ENCODE results near the gene ATE1. TPM values are rescaled to one million over a fixed set of nuclear protein-coding genes. Genes with fewer than 3 reads are reported as not detected.
A peak's percentile ranks its signal among the peaks of the same experiment; 100 is the strongest.
"Not testable (repeated sequence)": the region's sequence is repeated elsewhere in the genome, so short reads cannot be mapped to it uniquely, and the experiment has no call there.

ATE1 gene
- total RNA-seq, 1 experiment from 2014 or later: 21.1 TPM

DNA sequence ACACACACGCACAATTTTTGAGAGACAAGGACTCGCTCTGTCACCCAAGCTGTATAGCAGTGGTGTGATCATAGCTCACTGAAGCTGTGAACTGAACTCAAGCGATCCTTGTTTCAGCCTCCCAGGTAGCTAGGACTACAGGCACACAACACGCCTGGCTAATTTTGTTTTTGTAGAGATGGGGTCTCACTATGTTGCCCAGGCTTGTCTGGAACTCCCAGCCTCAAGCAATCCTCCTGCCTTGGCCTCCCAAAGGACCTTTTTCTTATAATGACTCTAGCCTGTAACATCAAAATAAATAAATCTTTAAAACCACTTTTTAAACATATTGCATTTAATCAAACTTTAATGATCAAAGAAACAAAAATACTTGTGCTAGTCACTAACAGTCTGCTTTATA, 188.7 kb downstream of the ATE1 start:
- no peak for DNase-seq (ENCODE audit: low read depth)

DNA sequence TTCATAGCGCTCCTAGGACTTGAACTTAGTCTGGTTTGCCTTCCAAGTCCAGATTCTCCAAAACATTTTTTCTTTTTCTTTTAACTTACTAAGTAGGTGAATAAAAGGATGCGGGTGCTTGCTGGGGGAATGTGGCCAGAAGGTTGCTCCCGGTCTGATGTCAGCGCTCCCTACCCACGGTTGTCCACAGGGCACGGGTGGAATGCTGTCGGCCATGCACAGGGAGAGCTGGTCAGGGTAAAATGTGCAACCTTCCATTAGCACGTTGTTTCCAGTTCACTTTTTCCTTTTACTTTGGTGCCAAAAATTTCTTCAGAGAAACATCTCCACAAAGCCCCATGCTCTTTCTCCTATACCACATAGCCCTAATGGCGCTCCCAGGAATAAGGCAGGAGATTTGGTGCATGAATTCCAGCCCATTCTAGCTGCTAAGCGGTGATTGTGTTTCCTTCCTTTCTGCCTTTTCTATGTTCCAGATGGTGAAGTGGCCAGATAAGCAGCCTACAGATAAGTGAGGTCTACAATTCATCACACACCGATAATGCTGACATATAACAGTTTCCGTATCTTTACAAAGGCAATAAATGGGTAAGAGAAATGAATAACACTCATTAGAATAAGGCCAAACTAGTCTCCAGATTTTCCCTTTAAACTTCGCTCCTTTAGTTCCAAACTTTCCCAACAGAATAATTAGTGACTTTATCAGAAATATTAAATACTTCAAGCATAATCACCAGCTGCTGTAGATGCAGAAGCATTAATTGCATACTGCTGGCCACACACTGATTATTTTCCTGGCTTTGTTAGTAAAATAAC, 191.3 kb downstream of the ATE1 start:
- DNase-seq (ENCODE audit: low read depth): no peak

DNA sequence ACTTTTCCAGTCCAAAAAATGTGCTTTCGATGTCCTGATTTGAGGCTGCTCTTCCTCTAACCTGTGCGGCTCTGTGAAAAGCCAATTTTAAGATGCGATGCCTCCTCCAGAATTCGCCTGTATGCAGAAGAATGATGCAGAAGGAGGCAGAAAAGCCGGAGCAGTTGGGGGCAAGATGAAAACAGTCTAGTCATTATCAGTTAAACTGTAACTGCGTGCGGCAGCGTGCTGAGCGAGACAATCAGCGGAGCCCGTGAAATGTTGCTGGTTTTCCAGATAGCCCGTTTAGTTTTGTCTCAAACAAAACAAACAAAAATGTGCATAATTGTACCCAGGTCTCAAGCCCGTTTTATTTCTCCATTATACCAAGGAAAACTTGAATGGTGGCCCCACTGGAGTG, 192.6 kb downstream of the ATE1 start:
- no peak for DNase-seq (ENCODE audit: low read depth)

DNA sequence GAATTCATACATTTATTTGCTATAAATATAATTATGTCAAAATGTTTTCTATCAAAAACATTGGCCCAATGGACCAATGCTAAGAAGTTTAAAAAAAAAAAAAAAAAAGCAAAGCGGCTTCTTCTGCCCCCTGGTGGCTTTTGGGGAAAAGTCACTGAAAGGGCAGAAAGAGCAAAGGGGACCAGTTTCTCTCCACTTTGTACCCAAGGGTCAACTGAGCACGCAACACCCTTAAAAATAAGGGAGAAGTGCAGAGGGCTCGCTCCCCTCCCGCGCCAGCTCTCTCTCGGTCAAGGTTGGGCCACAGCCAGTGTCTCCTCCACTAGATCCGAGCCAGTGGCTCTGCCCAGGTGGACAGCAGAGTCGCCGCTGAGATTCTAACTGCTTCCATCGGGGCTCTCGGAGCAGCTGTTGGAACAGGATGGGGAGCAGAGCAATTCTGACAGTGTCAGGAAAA, 193.2 kb downstream of the ATE1 start:
- DNase-seq (ENCODE audit: low read depth): peak; percentile 15

DNA sequence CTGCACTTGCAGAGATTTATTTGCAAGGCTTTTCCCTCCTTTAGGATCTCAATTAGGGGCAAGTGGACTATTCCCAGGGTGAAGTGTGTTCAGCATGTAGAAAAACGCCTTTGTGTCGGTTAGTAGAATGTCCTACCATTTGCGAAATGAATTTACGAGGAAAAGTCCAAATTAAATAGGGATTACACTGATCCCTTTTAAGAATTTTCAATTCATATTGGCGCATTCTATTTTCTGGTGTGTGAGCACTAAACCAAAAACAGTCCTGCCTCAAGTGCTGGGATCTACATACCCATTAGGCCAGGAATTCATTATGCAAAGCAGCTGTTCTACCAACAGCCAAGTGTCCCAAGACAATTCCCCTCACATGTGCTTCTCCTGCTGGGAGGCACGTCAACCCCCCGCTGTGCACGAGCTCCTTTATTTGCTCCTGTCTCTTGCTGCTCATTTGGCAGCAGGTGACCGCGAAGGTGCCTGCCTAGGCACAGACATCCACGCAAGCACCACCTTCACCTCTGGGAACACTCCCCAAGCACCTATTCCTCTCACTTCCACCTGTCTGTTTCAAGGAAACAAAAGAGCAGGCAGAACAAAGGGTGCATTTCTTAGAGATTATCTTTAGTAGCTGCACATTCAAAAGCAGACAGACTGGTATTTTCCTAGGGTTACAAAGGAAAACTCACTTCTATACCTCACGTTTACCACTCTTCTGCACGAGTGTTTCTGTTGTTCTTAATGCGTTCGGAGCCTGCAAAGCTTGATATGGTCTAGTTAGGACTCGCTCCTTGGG, 195.0 kb downstream of the ATE1 start:
- DNase-seq (ENCODE audit: low read depth): no peak

DNA sequence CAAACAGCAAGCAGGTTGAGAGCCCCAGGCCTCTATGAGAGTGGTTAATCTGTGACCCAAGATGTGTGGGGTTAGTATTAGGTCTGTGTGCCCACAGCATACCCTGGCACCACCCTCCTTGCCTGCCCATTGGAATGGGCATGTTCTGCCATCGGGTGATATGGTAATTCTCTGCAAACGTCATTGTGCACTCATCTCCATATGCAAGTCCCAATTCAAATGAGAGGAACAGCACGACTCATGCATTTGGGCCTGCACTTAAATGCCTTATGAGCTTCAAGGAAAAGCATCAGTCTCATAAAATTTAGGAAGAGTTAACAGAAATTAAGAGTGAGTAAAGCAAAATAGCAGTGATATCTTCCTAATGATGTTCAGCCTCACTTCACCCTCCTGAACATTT, 195.7 kb downstream of the ATE1 start:
- no peak for DNase-seq (ENCODE audit: low read depth)

DNA sequence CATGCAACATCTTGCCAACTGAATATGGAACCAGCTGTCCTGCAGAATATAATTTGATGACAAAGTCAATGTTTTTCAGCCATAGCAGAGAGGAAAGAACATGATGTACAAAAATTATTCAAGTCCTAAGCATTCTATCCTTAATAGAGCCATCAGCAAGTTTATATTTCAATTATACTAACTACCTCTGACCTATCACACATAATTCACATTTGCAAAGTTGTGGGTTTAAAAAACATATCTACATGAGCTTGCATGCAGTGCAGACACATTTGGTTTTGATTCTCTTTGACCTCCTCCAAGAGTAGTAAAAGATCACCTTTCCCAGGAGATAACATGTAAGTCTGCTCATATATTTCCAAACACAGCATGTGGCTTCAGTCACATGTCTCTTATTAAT, 203.5 kb downstream of the ATE1 start:
- no peak for DNase-seq (ENCODE audit: low read depth)

DNA sequence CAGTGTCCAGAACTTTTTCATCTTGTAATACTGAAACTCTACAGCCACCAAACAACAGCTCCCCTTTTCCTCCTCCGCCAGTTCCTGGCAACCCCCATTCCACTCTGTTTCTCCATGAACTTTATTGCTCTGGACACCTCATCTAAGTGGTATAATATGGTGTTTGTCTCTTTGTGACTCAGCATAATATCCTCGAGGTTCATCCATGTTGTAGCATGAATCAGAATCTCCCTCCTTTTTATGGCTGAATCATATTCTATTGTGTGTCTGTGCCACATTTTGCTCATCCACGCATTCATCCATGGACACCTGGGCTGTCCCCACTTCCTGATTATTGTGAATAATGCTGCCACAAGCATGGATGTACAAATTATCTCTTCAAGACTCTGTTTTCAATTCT, 205.2 kb downstream of the ATE1 start:
- DNase-seq (ENCODE audit: low read depth): peak; percentile 19

DNA sequence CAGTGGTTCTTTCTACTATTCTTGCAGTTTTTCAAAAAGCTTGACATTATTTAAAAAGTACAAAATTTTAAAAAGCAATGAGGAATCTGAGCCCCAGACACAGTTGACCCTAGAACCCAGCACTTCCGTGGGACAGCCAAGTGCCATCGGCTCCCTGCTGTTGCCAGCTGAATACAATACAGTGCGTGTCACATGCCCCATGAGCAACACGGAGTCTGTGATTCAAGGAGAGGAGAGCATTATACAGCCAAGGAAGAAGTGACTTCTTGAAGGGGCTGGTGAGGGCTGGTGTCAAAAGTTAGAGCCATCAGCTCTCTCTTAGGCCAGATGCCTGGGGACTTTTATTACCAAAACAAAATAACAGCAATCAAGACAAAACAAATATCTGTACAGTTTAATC, 206.6 kb downstream of the ATE1 start:
- no peak for DNase-seq (ENCODE audit: low read depth)

DNA sequence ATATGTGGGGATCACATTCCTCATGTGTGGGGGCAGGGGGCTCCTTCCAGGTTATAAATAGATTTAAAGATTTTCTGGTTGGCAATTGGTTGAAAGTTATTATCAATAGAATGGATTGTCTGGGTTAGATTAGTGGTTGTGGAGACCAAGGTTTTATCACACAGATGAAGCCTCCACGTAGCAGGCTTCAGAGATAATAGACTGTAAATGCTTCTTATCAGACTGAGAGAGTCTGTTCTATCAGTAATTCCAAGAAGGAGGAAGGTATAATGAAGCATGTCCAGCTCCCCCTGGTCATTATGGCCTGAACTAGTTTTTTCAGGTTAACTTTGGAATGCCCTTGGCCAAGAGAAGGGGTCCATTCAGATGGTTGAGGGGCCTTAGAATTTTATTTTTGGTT, 211.9 kb downstream of the ATE1 start:
- no peak for DNase-seq (ENCODE audit: low read depth)

DNA sequence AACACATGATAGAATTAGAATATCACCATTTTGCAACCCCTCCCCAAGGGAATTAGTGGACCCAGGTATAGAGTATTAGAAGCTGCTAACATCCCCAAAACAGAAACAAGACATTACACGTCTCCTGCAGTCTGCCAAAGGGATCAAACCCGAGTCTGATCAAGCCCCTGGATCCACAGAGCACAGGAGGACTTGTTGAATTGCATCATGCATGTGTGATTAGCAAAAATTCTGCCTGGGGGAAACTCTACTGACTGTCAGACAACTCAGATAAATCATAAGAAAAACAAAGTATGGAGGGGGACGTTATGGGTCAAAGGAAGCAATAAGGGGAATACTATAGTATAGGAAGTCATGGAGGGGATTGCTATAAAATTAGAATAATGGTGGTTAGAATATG, 212.8 kb downstream of the ATE1 start:
- DNase-seq (ENCODE audit: low read depth): no peak

DNA sequence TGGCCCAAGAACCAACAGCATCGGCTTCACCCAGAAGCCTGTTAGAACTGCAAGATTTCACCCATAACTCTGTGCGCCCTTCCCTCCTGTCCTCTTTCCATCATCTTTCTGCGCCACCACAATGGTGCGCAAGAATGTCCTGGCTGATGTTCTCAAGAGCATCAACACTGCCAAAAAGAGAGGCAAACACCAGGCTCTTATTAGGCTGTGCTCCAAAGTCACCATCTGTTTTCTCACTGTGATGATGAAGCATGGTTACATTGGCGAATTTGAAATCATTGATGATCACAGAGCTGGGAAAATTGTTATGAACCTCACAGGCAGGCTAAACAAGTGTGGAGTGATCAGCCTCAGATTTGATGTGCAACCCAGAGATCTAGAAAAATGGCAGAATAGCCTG, 214.3 kb downstream of the ATE1 start:
- no peak for DNase-seq (ENCODE audit: low read depth)

DNA sequence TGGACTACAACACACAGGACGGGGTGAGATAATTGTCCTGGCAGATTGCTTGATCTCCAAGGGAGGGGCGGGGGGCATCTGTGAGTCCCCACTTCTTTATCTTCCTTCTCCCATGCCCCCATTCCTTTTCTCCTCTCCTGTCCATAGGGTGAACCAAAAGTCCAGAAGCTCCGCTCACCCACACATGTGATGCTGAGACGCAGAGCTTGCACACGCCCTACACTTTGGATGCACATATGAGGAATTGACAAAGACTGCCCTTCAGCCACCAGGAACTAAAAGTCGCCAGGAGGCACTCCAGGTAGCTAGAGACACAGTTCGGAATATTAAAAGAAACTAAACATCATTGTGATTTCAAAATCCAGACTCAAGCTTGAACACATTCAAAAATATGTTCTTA, 216.9 kb downstream of the ATE1 start:
- no peak for DNase-seq (ENCODE audit: low read depth)

DNA sequence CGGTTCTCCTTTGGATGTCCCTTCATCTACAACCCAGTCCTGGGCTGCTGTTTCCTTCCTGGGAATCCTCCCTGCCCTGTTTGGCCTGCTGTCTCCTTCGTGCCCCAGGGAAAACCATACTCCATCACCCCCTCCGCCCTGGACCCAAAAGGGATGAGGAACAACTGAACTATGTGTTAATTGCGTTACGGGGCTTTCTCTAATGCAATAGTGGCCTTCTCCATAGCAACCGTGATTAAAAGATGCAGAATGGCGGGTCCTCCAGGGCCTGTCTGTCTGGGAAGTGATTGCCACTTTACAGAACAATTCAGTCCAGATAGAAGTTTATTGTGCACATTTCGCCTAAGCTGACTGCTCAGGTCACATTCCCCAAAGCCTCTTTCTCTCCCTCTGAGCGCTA, 217.6 kb downstream of the ATE1 start:
- no peak for DNase-seq (ENCODE audit: low read depth)

DNA sequence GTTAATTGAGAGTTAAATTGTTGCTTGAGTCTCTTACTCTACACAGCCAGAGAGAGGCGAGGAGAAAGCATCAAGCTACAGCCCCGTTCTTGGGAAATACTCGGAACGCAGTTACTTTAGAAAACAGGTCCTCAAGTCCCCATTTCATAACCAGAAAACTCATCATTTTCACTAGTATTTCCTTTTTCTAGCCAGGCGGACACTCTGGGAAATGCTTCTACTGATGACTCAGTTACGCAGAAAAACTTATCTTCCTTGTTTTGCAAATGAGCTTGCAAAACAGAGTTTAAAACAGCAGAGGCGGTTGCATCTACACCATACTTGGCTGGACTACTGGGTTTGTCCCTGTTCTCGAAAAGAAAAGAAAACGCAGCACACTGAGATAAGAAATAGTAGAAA, 218.2 kb downstream of the ATE1 start:
- no peak for DNase-seq (ENCODE audit: low read depth)

DNA sequence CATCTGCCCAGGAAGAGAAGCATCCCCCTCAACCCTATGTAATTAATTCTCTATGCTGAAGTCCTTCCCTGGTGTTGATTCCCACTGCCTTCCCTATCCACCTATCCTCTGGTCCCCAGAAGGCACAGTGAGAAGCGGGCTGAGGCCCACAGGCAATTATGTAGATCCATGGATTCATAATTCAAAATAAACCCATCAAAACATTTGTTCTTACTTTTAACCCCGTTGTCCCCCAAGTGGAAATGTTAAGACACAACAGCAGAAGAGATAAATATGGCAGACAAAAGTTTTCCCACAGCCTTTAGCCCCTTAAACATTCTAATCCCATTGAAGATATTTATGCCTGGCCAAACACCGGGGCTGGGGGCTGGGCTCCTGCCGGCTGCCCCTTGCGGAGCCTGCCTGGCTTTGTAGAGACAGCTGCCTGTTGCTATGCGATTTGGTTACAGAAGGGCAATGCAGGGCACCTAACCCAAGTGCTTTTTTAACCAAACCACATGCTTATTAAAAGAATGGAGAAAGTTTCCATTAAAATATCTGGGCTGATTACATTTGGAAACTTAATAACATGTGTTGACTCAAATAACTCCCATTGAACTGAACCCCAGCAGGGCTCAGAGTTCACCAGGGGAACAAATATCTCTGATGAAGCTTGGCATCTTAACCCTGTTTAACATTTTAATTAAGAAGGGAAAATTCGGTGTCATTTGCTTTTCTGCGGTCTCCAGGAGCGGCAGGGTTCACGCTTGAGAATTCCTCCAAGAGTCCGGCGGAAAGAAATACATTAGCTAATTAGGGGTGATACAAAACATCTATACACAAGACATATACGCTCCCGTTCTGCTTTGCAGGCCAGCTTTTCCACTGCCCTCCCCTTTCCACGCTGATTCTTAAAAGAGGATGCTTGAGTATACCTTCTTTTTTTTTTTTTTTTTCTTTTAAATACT, 218.8 kb downstream of the ATE1 start:
- no peak for DNase-seq (ENCODE audit: low read depth)

DNA sequence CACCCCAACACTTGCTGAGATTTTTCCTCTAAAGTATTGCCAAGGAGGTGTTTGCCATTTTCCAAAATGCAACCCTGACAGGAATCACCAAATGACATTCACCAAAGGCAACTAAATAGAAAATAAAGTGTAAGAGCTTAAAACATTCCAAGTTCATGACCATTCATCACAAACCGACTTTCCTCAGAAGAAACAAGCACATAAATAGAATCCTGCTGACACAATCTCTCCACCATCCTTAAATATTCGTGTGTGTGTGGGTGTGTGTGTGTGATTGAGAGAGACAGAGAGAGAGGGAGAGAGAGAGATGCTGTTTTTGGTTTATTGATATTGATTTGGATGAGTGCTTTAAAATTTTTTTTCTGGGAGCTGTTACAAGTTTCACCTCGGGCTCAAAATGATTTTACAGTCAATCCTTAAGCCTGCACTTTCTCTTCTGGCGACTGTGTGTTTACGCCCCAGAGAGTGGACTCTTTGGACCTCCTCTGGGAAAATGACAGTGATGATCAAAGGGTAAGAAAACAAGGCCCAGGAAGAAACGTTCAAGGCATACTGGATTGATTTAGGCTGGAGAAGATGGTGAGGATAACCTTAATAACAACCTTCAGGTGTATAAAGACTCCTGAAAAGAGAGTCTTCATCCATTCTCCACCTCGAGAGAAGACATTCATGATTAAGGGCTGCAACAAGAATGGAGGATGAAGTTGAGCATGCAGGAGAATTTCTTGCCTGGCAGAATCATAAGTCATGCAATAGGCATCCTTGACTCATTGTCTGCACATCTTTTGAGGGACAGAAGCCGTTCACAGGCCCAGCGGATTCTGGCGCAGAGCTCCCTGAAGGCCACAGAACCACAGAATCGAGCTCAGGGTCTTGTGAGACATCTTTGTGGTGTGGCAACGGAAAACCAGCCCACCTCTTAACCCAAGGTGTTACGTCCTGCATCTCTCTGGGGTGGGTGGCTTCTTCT, 225.2 kb downstream of the ATE1 start:
- peak; percentile 63 for DNase-seq (ENCODE audit: low read depth)

DNA sequence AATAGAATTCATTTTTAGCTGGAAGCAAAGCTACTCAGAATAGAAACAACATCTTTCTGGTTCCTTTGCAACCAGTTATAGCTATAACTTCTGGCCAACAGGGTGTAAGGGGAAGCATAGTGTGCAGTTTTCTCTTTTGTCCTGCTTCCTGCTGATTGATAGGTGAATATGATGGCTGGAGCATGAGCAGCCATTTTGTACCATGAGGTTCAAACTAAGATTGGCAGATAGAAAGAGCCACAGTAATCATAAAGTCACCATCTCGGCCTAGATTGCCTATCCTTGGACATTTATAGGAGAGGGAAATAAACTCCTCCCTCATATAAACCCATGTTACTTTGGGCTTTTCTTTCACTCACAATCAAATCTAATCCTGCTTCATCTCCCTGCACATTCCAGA, 227.4 kb downstream of the ATE1 start:
- DNase-seq (ENCODE audit: low read depth): no peak

DNA sequence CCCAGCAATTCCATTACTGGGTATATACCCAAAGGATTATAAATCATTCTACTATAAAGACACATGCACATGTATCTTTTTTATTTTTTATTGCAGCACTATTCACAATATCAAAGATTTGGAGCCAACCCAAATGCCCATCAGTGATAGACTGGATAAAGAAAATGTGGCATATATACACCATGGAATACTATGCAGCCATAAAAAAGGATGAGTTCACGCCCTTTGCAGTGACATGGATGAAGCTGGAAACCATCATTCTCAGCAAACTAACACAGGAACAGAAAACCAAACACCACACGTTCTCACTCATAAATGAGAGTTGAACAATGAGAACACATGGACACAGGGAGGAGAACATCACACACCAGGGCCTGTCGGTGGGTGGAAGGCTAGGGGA, 228.1 kb downstream of the ATE1 start:
- not testable (repeated sequence) for DNase-seq (ENCODE audit: low read depth)

DNA sequence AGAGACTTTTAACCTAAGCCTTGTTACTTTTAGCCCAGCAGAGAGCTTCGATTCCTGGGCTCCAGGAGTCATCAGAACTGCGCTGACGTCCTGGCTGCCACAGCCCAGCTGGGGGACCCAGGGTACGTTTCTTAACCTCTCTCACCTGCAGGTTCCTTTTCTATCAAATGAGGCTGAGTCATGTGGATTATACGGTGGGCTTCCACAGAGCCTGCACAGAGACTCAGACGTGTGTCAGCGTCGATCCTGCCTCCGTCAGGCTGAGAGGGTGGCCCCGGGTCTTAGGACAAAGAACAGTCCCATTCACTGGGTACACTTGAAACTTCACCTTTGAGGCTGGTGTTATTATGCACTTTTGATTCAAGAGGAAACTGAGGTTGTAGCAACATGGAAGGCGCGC, 228.9 kb downstream of the ATE1 start:
- DNase-seq (ENCODE audit: low read depth): no peak

DNA sequence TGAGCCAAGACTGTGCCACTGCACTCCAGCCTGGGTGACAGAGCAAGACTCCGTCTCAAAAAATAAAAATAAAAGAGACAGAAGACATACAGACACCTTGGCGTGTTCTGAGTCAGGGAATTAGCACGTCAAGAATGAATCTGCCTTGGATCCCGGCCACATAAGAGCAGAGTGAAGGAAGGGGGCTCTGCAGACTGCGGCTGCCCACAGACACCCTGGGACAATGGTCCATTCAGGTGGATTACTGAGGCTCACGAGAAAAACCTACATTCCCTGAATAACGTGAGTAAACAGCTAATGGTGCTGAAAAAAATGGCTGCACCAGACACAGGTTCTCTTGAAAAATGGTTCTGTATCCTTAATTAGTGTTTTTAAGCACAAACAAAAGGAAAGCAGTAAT, 229.5 kb downstream of the ATE1 start:
- DNase-seq (ENCODE audit: low read depth): no peak
